Suprapubic skin (tissue), 4 donors: Measurements from ENCODE around the gene BBIP1. TPM values are rescaled to one million over a fixed set of nuclear protein-coding genes. Genes with fewer than 3 reads are reported as not detected.
"Not testable (repeated sequence)": the region's sequence is repeated elsewhere in the genome, so short reads cannot be mapped to it uniquely, and the experiment has no call there.

Source experiments
- DNase-seq, 2 donors: peaks; one replicate each; pipeline ENCODE4 v3.0.0-alpha.2; 2019; ENCODE audit warnings: low spot score in 2 of 2
- H3K27ac ChIP-seq: fragments of 200-600 bp; sonication (generic); one replicate; pipeline ENCODE4 v1.5.1; 2019
- H3K27me3 ChIP-seq: fragments of 200-600 bp; sonication (generic); one replicate; pipeline ENCODE4 v1.5.1; 2019
- H3K36me3 ChIP-seq: fragments of 200-600 bp; sonication (generic); one replicate; pipeline ENCODE4 v1.5.1; 2019
- H3K4me1 ChIP-seq: fragments of 200-600 bp; sonication (generic); one replicate; pipeline ENCODE4 v1.5.1; 2019
- H3K4me3 ChIP-seq: fragments of 200-600 bp; sonication (generic); one replicate; pipeline ENCODE4 v1.5.1; 2019; ENCODE audit warnings: mild to moderate bottlenecking
- H3K9me3 ChIP-seq: fragments of 200-600 bp; sonication (generic); one replicate; pipeline ENCODE4 v1.5.1; 2019
- EP300 ChIP-seq: sonication (generic); formaldehyde crosslinking; IDR thresholded peaks from one replicate; pipeline ENCODE4 v1.6.1; 2017; ENCODE audit warnings: antibody characterized with exemption
- POLR2A ChIP-seq, 2 donors: fragments of 450-650 bp; IDR thresholded peaks; one replicate each; pipeline ENCODE4 v1.6.1; 2017; ENCODE audit warnings: antibody characterized with exemption in 2 of 2, mild to moderate bottlenecking in 2 of 2, moderate library complexity in 2 of 2
- POLR2AphosphoS5 ChIP-seq, 3 donors: sonication (generic); formaldehyde crosslinking; IDR thresholded peaks; one replicate each; pipeline ENCODE4 v1.6.1; 2017; ENCODE audit warnings: antibody characterized with exemption in 3 of 3
- WGBS: methylation state at CpG from one replicate; pipeline ENCODE4 v1.1.5; 2018; 5-methylcytosine and 5-hydroxymethylcytosine counted together
- total RNA-seq, 4 donors: library from RNA; depleted of rRNA; stranded (reverse); fragments of >200 nt; gene quantifications; one replicate each; pipeline ENCODE4 v1.1.0, GENCODE V29; 2016
- TF ChIP-seq, protein P1 (sequence below), 2 donors: fragments of 200-600 bp in 1 of 2; fragments of 450-650 bp in 1 of 2; sonication (generic) in 1 of 2; IDR thresholded peaks; one replicate each; pipeline ENCODE4 v1.5.1; 2016 to 2019; ENCODE audit warnings: antibody characterized with exemption in 2 of 2, mild to moderate bottlenecking in 1 of 2, moderate library complexity in 1 of 2

Gene BBIP1
- total RNA-seq, 4 donors from 2014 or later = 6.5 to 14.0 (median 10.3) TPM

DNA sequence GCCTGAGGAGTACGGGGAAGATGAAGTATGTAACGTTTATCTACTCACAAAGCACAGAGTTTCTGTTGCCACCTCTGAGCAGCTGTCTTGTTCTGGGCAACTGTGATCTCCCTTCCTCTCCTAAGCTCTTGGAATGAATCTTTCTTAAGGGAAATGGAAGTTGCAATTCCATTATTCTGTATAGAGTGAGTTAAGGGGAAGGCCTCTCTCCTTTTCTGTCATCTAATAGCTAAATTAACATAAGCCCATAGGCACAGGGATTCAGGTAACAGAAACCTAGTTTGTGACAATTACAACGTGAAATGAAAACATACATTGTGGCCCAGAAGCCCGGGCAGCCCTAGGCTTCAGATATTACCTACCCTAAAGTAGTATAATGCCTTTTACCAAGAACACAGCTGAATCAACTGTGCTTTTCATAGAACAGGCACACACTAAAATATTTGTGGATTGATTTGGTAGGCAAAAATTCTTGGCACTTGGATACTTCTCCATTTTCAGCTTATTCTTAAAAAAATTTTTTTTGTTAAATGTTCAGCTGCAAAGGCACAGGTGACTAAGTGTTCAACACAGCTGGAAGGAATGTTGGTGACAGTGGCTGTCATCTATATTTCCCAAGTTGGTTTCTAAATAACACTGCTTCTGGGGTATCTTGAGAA lies 51.0 kb downstream of the BBIP1 start:
- Histone ChIP-seq H3K27me3 (no peaks in the 10 kb centered on the region), H3K36me3 (no peaks in the 10 kb centered on the region), H3K4me1 (peaks cover 75% of the 10 kb centered on the region), H3K4me3 (no peak overlapping the region), H3K9me3 (no peaks in the 10 kb centered on the region), H3K27ac (peak overlapping the region; percentile 61)
- no peak for DNase-seq
- WGBS = 58% methylated on average over 4 of the region's 4 CpGs
- TF ChIP-seq POLR2AphosphoS5 (IDR thresholded peaks at IDR 0.05) (no peak), EP300 (no peak), POLR2A (IDR thresholded peaks at IDR 0.05) (no peak)
- TF ChIP-seq, protein P1, sequence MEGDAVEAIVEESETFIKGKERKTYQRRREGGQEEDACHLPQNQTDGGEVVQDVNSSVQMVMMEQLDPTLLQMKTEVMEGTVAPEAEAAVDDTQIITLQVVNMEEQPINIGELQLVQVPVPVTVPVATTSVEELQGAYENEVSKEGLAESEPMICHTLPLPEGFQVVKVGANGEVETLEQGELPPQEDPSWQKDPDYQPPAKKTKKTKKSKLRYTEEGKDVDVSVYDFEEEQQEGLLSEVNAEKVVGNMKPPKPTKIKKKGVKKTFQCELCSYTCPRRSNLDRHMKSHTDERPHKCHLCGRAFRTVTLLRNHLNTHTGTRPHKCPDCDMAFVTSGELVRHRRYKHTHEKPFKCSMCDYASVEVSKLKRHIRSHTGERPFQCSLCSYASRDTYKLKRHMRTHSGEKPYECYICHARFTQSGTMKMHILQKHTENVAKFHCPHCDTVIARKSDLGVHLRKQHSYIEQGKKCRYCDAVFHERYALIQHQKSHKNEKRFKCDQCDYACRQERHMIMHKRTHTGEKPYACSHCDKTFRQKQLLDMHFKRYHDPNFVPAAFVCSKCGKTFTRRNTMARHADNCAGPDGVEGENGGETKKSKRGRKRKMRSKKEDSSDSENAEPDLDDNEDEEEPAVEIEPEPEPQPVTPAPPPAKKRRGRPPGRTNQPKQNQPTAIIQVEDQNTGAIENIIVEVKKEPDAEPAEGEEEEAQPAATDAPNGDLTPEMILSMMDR (IDR thresholded peaks at IDR 0.05) = no peak

DNA sequence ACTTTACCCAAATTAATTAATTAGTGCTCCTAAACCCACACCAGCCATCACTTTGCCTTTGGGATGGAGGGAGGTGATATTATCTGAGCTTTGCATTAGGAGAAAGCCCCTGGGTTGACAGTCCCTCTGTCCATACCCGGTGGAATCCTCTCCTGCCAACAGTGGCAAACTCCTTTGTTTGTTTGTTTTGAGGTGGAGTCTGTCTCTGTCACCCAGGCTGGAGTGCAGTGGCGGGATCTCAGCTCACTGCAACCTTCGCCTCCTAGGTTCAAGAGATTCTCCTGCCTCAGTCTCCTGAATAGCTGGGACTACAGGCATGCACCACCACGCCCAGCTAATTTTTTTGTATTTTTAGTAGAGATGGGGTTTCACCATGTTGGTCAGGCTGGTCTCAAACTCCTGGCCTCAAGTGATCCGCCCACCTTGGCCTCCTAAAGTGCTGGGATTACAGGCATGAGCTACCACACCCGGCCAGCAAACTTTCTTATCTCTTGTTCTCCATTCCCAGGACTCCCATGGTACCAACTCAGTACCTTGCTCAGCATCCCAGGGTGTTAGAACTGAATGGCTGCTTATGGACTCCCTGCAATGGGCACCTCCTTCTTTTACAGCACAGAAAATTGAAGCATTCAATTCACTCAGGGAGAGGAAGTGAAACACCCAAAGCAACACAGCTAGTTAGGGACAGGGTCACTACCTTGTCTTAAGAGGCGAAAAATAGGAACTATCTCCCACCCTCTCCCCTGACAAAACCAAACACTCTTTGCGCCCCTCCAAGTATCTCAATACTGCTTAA lies 51.8 kb downstream of the BBIP1 start:
- WGBS = 78% methylated on average over 8 of the region's 8 CpGs
- not testable (repeated sequence) for H3K9me3 ChIP-seq, DNase-seq, H3K27me3 ChIP-seq, H3K36me3 ChIP-seq, H3K4me3 ChIP-seq
- Histone ChIP-seq H3K4me1 (peaks cover 81% of the 10 kb centered on the region), H3K27ac (peak overlapping the region; percentile 61)

DNA sequence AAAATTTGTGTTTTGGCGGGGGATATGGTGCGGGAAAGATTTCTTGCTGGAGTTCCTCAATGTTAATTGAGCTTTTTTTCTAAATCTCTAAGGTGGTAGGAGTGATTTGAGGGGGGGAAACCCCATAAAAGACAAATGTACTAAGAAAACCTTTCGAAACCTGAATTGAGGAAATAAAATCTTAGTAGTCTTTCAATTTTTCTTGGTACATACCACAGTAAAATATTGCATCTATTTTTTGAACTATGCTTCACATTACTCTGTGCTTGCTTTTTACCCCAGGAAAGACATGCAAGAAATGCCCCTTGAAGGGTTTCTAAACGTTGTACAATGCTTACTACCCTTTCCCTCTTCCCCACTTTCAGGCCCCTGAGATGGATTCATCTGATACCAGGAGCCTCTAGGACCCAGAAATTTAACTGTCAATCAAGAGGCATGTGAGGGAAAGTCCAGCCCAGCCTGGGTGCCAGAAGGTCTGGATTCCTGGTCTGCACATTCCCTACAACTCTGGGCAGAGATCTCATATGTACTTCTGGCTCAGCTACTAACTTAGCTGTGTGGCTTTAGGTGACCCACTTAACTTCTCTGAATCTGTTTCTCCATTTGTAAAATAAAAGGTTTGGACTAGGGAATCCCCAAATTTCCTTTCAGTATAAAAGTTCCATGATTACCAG lies 53.0 kb downstream of the BBIP1 start:
- DNase-seq = no peak
- Histone ChIP-seq H3K27ac (peak overlapping the region; percentile 84), H3K27me3 (no peaks in the 10 kb centered on the region), H3K4me1 (peaks cover 90% of the 10 kb centered on the region), H3K9me3 (no peaks in the 10 kb centered on the region), H3K36me3 (no peaks in the 10 kb centered on the region), H3K4me3 (no peak overlapping the region)
- 29% methylated on average over 4 of the region's 4 CpGs for WGBS
- TF ChIP-seq EP300 = no peak
- TF ChIP-seq, protein P1 (IDR thresholded peaks at IDR 0.05) = no peak
- no peak for TF ChIP-seq POLR2AphosphoS5 (IDR thresholded peaks at IDR 0.05)
- TF ChIP-seq POLR2A (IDR thresholded peaks at IDR 0.05) = no peak

DNA sequence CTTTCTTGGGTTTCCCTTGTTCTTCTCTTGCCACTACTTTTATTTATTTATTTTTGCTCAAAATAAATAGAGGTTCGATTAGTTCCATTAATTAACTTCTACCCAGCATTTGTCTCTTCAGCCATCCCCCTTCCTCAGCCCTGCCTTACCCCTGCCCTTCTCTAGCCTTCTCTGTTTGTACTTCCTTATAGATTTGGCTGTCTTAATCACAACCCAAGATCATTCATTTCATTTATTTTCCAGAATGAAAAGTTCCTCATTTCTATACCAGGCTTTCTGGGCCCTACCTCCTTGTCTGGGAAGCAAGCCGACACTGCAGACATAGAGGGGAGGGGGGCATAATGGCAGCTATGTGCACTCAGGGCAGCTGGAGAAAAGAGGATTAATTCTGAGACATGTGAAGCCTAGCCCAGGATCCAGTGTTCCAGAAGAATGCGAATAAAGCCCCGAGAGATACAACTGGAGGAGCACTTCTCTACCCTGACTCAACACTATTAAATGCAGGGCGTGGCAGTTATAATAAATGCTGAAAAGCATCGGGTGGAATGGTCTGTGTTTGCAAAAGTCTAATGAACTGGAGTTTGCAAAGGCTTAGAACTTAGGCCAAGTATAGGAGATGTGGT lies 53.7 kb downstream of the BBIP1 start:
- Histone ChIP-seq H3K27ac (peak overlapping the region; percentile 84), H3K9me3 (no peaks in the 10 kb centered on the region), H3K27me3 (no peaks in the 10 kb centered on the region), H3K36me3 (no peaks in the 10 kb centered on the region), H3K4me3 (peak overlapping the region; percentile 9), H3K4me1 (peaks cover 90% of the 10 kb centered on the region)
- no peak for TF ChIP-seq POLR2AphosphoS5 (IDR thresholded peaks at IDR 0.05)
- TF ChIP-seq, protein P1 (IDR thresholded peaks at IDR 0.05) = no peak
- no peak for TF ChIP-seq EP300
- no peak for TF ChIP-seq POLR2A (IDR thresholded peaks at IDR 0.05)
- no peak for DNase-seq
- WGBS = 18% methylated on average over 6 of the region's 6 CpGs

DNA sequence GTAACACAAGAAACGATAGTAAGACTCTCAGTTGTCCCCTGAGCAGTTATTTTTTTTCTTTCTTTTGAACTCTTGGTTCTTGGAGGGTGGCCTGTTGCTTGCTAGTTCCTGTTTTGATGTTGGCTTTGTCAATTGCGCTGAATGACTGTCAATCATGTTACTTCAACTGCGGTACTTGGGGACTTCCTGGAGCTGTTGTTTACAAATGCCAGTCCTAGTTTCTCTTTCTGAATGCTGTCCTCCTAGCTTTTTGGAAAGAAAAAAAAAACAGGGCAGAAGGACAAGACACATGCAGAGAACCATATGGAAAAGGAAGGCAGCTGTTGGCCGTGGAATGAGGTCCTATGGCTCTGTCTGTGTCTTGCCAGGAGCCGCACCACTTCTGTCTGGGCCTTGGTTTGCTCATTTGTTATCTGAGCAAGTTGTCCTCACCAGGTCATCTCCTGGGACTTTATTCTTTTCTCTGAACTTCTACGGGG lies 54.3 kb downstream of the BBIP1 start:
- TF ChIP-seq, protein P1 (IDR thresholded peaks at IDR 0.05) = no peak
- TF ChIP-seq POLR2A (IDR thresholded peaks at IDR 0.05) (no peak), EP300 (no peak), POLR2AphosphoS5 (IDR thresholded peaks at IDR 0.05) (no peak)
- peak overlapping the region; percentile 84 for H3K27ac ChIP-seq
- H3K9me3 ChIP-seq = no peaks in the 10 kb centered on the region
- H3K27me3 ChIP-seq = no peaks in the 10 kb centered on the region
- peaks cover 92% of the 10 kb centered on the region for H3K4me1 ChIP-seq
- 25% methylated on average over 6 of the region's 6 CpGs for WGBS
- no peaks in the 10 kb centered on the region for H3K36me3 ChIP-seq
- no peak for DNase-seq
- H3K4me3 ChIP-seq = peak overlapping the region; percentile 9
